Fibroblast of villous mesenchyme (primary cell): ENCODE measurements around the gene HOXC11. TPM values are rescaled to one million over a fixed set of nuclear protein-coding genes. Genes with fewer than 3 reads are reported as not detected.

ENCODE experiments used
- DNase-seq: peaks from one replicate; pipeline ENCODE4 v3.0.0-alpha.2; 2010; ENCODE audit warnings: low read depth
- H3K4me3 ChIP-seq: 2 replicates; pipeline ENCODE4 v1.5.1; 2011; ENCODE audit warnings: low read depth, mild to moderate bottlenecking, low read length
- CTCF ChIP-seq: IDR thresholded peaks from 2 replicates; pipeline ENCODE4 v1.5.1; 2012; ENCODE audit warnings: low read depth, mild to moderate bottlenecking, low read length; ENCODE audit not compliant: insufficient read depth
- total RNA-seq: library from RNA; depleted of rRNA; stranded (reverse); fragments of >200 nt; gene quantifications from 2 replicates; pipeline ENCODE4 v1.2.3, GENCODE V29; 2012

The HOXC11 gene
- total RNA-seq, 1 donor, result 0.86 TPM

GRCh38 chr12:54019091-54019811, 46.3 kb downstream of the HOXC11 start:
- no peak for TF ChIP-seq CTCF
- H3K4me3 ChIP-seq, result peak overlapping the region; percentile 95
- DNase-seq, result peak; percentile 70

GRCh38 chr12:54019924-54020590, 47.1 kb downstream of the HOXC11 start:
- DNase-seq, result peak; percentile 75
- peak overlapping the region; percentile 95 for H3K4me3 ChIP-seq
- TF ChIP-seq CTCF, result no peak

- TF ChIP-seq CTCF, result no peak
- peak overlapping the region; percentile 95 for H3K4me3 ChIP-seq
- no peak for DNase-seq
Observed at GRCh38 chr12:54020591-54021405, 47.9 kb downstream of the HOXC11 start.

GRCh38 chr12:54021432-54022013, 48.6 kb downstream of the HOXC11 start:
- peak overlapping the region; percentile 95 for H3K4me3 ChIP-seq
- TF ChIP-seq CTCF, result no peak
- DNase-seq, result no peak

GRCh38 chr12:54022960-54023884, 50.3 kb downstream of the HOXC11 start:
- no peak for DNase-seq
- H3K4me3 ChIP-seq, result peak overlapping the region; percentile 36
- TF ChIP-seq CTCF, result no peak

GRCh38 chr12:54024127-54024526, 51.2 kb downstream of the HOXC11 start:
- no peak for DNase-seq
- H3K4me3 ChIP-seq, result peak overlapping the region; percentile 36
- TF ChIP-seq CTCF, result no peak
